Keratinocyte (primary cell): ENCODE results near the gene SLC9C2. TPM values are rescaled to one million over a fixed set of nuclear protein-coding genes. Genes with fewer than 3 reads are reported as not detected.

Experiments used
- DNase-seq: peaks from one replicate; pipeline ENCODE4 v3.0.0-alpha.2; 2011; ENCODE audit warnings: low read depth, missing footprints, low spot score
- FAIRE-seq: peaks from 2 replicates; lab custom pipeline; 2011; peaks lifted over from hg19 to GRCh38; lab: Jason Lieb, UNC
- H2AFZ ChIP-seq: 2 replicates; pipeline ENCODE4 v1.6.0; 2012; ENCODE audit warnings: low read length, control low read depth, inconsistent platforms; ENCODE audit not compliant: control insufficient read depth
- H3K27ac ChIP-seq: 2 replicates; pipeline ENCODE4 v1.5.1; 2011; ENCODE audit warnings: low read length; ENCODE audit not compliant: control insufficient read depth, insufficient read depth
- H3K27me3 ChIP-seq: 3 replicates; pipeline ENCODE4 v1.6.0; 2011; ENCODE audit warnings: low read length; ENCODE audit not compliant: control insufficient read depth, insufficient read depth; ENCODE audit errors: extremely low read depth
- H3K36me3 ChIP-seq, 2 experiments: 2 replicates in 1 of 2; 3 replicates in 1 of 2; pipeline ENCODE4 v1.5.1; 2011; ENCODE audit warnings: low read length in 2 of 2, mild to moderate bottlenecking in 1 of 2; ENCODE audit not compliant: control insufficient read depth in 2 of 2, insufficient read depth in 2 of 2; ENCODE audit errors: extremely low read depth in 1 of 2
- H3K4me1 ChIP-seq: 3 replicates; pipeline ENCODE4 v1.5.1; 2011; ENCODE audit warnings: low read length; ENCODE audit not compliant: control insufficient read depth, insufficient read depth; ENCODE audit errors: extremely low read depth
- H3K4me2 ChIP-seq: 3 replicates; pipeline ENCODE4 v1.6.0; 2011; ENCODE audit warnings: low read depth, low read length; ENCODE audit not compliant: control insufficient read depth, insufficient read depth; ENCODE audit errors: extremely low read depth
- H3K4me3 ChIP-seq, 3 experiments: fragments of 200-600 bp in 1 of 3; sonication (generic) in 1 of 3; 2 replicates in 2 of 3; 3 replicates in 1 of 3; pipeline ENCODE4 v1.5.1; 2011 to 2016; ENCODE audit warnings: low read length in 3 of 3, mild to moderate bottlenecking in 3 of 3, control low read depth in 2 of 3, inconsistent platforms in 1 of 3, low read depth in 1 of 3, mixed read lengths in 1 of 3, mixed run types in 1 of 3, moderate library complexity in 1 of 3; ENCODE audit not compliant: control insufficient read depth in 2 of 3, insufficient read depth in 2 of 3; ENCODE audit errors: extremely low read depth in 1 of 3
- H3K79me2 ChIP-seq: 2 replicates; pipeline ENCODE4 v1.6.0; 2012; ENCODE audit warnings: low read length; ENCODE audit not compliant: control insufficient read depth, insufficient read depth
- H3K9ac ChIP-seq: 3 replicates; pipeline ENCODE4 v1.6.0; 2011; ENCODE audit warnings: low read length; ENCODE audit not compliant: control insufficient read depth, insufficient read depth; ENCODE audit errors: extremely low read depth
- H3K9me1 ChIP-seq: 3 replicates; pipeline ENCODE4 v1.6.0; 2011; ENCODE audit warnings: low read length; ENCODE audit not compliant: control insufficient read depth, insufficient read depth; ENCODE audit errors: extremely low read depth
- H3K9me3 ChIP-seq: 2 replicates; pipeline ENCODE4 v1.5.1; 2012; ENCODE audit warnings: low read depth, low read length; ENCODE audit not compliant: control insufficient read depth
- H4K20me1 ChIP-seq: 3 replicates; pipeline ENCODE4 v1.6.0; 2011; ENCODE audit warnings: low read length; ENCODE audit not compliant: control insufficient read depth, insufficient read depth; ENCODE audit errors: extremely low read depth
- EZH2 ChIP-seq: IDR thresholded peaks from one replicate; pipeline ENCODE4 v1.6.1; 2012; ENCODE audit warnings: inconsistent platforms, mild to moderate bottlenecking, low read length, moderate library complexity
- dilution Hi-C: fragments of 300-500 bp; cut with MboI; formaldehyde crosslinking; loops from one replicate; pipeline ENCODE4 v1.7.0; 2020; ENCODE audit warnings: low sequenced_read_pairs; ENCODE audit not compliant: extremely low pct_ligation_motif_present
- polyA plus RNA-seq, 5 experiments: library from polyadenylated mRNA; depleted of rRNA in 3 of 5; stranded (reverse) in 3 of 5; stranded (forward) in 1 of 5; unstranded in 1 of 5; fragments of >200 nt; gene quantifications; 1 replicate in 1 of 5; 2 replicates in 3 of 5; 3 replicates in 1 of 5; pipeline versions ENCODE4 v1.2.1 to v1.2.3, GENCODE V29; 2011 to 2012; ENCODE audit warnings: missing spikeins in 2 of 5, low read depth in 1 of 5, low replicate concordance in 1 of 5
- TF ChIP-seq, protein P1 (sequence below), 3 experiments: IDR thresholded peaks in 1 of 3; conservative IDR thresholded peaks in 1 of 3; optimal IDR thresholded peaks in 1 of 3; 2 replicates in 2 of 3; 3 replicates in 1 of 3; pipeline versions ENCODE3 to v1.5.1; 2011; ENCODE audit warnings: low read length in 3 of 3, mild to moderate bottlenecking in 3 of 3, moderate library complexity in 2 of 3, control low read depth in 1 of 3, inconsistent platforms in 1 of 3; ENCODE audit not compliant: insufficient read depth in 2 of 3; ENCODE audit errors: extremely low read depth in 1 of 3

The SLC9C2 gene
- polyA plus RNA-seq, 1 donor (not counting 4 experiments of a cell fraction or from before 2014, with no cell fraction given) = not detected

DNA sequence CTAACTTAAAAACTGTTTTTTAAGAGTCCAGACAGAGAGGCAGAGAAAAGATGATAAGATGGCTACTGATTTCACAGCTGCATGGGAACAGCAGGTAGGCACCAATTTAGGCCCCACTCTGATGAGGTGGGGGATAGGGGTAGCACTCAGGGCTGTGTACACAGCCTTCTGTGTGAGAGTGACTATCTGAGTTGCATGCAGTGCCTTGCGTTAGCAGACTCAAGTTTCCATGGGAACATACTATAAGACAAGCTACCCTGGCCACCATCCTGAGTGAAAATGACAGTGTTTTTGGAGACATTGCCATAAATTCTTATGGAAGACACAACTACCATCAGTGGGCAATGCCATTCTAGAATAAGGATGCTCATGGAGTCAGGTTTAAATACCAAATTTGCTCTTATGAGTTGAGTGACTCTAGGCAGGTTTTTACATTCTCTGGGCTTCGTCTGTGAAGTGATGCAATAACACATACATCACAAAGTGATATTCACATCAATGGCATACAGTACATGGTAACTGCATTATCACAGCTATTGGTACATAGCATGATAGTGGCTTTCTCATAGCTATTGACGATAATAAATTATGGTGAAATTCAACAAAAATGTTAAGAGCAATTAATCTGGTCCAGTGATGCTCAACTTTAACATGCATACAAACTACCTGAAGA lies 30.5 kb downstream of the SLC9C2 start:
- Histone ChIP-seq H3K27ac (no peak overlapping the region), H3K9me3 (no peaks in the 10 kb centered on the region), H3K36me3 (no peaks in the 10 kb centered on the region), H3K4me3 (no peak overlapping the region), H3K9me1 (no peaks in the 10 kb centered on the region), H2AFZ (no peak overlapping the region), H3K4me1 (no peaks in the 10 kb centered on the region), H3K4me2 (no peak overlapping the region), H3K27me3 (no peaks in the 10 kb centered on the region), H3K79me2 (no peaks in the 10 kb centered on the region), H3K9ac (no peak overlapping the region), H4K20me1 (no peaks in the 10 kb centered on the region)
- DNase-seq (no peak), FAIRE-seq (no peak)
- no peak for TF ChIP-seq EZH2
- TF ChIP-seq, protein P1, sequence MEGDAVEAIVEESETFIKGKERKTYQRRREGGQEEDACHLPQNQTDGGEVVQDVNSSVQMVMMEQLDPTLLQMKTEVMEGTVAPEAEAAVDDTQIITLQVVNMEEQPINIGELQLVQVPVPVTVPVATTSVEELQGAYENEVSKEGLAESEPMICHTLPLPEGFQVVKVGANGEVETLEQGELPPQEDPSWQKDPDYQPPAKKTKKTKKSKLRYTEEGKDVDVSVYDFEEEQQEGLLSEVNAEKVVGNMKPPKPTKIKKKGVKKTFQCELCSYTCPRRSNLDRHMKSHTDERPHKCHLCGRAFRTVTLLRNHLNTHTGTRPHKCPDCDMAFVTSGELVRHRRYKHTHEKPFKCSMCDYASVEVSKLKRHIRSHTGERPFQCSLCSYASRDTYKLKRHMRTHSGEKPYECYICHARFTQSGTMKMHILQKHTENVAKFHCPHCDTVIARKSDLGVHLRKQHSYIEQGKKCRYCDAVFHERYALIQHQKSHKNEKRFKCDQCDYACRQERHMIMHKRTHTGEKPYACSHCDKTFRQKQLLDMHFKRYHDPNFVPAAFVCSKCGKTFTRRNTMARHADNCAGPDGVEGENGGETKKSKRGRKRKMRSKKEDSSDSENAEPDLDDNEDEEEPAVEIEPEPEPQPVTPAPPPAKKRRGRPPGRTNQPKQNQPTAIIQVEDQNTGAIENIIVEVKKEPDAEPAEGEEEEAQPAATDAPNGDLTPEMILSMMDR (optimal IDR thresholded peaks at IDR 0.05 in 1 of 3, IDR thresholded peaks at IDR 0.05 in 1 of 3, conservative IDR thresholded peaks at IDR 0.05 in 1 of 3; ENCODE audit: extremely low read depth in 1 of 3, insufficient read depth in 2 of 3, low read length in 3 of 3) = no peak
- dilution Hi-C loops = no loop called here

DNA sequence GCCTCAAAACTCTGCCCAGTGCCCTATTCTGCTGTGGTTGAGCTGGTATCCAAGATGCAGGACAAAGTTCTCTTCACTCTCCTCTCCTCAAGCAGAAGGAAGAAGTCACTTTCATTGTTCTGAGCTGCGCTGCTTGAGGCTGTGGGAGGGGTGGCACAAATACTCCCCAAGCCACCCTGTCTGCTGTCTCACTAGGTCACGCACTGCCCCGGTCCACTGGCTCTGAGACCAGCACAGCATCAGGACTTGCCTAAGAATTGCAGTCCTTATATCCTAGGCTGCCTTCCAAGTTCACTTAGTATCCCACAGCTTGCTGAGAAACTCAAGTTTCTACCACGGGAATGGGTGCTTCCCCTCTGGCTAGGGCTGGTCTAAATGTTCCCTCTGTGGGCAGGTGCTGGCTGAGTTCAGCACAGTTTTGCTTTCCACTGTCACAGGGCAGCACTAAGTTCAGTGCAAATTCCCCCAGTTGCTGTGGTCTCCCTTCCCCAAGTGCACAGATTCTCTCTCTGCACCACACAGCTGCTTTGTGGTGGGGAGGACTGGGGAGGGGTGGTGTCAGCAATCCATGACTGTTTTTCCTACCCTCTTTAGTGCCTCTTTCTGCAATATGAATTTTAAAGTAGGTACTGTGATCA lies 32.4 kb downstream of the SLC9C2 start:
- Histone ChIP-seq H3K27me3 (no peaks in the 10 kb centered on the region), H3K4me3 (no peak overlapping the region), H3K36me3 (no peaks in the 10 kb centered on the region), H3K79me2 (no peaks in the 10 kb centered on the region), H3K9ac (no peak overlapping the region), H3K4me1 (no peaks in the 10 kb centered on the region), H3K27ac (no peak overlapping the region), H4K20me1 (no peaks in the 10 kb centered on the region), H2AFZ (no peak overlapping the region), H3K9me3 (no peaks in the 10 kb centered on the region), H3K9me1 (no peaks in the 10 kb centered on the region), H3K4me2 (no peak overlapping the region)
- no peak for TF ChIP-seq EZH2
- TF ChIP-seq, protein P1 (optimal IDR thresholded peaks at IDR 0.05 in 1 of 3, IDR thresholded peaks at IDR 0.05 in 1 of 3, conservative IDR thresholded peaks at IDR 0.05 in 1 of 3; ENCODE audit: extremely low read depth in 1 of 3, insufficient read depth in 2 of 3, low read length in 3 of 3) = no peak
- FAIRE-seq (no peak), DNase-seq (no peak)
- dilution Hi-C loops = no loop called here
